CD4-positive, alpha-beta T cell treated with Interleukin-4 for 4 hours (primary cell): ENCODE data around the gene TCF3.
A peak's percentile ranks its signal among the peaks of the same experiment; 100 is the strongest.

Experiments
- DNase-seq: peaks from one replicate; pipeline ENCODE4 v3.0.0-alpha.2; 2020

TCF3 gene

GRCh38 chr19:1609103-1609396 lies 43.4 kb downstream of the TCF3 start:
- DNase-seq: peak; percentile 18

DNA sequence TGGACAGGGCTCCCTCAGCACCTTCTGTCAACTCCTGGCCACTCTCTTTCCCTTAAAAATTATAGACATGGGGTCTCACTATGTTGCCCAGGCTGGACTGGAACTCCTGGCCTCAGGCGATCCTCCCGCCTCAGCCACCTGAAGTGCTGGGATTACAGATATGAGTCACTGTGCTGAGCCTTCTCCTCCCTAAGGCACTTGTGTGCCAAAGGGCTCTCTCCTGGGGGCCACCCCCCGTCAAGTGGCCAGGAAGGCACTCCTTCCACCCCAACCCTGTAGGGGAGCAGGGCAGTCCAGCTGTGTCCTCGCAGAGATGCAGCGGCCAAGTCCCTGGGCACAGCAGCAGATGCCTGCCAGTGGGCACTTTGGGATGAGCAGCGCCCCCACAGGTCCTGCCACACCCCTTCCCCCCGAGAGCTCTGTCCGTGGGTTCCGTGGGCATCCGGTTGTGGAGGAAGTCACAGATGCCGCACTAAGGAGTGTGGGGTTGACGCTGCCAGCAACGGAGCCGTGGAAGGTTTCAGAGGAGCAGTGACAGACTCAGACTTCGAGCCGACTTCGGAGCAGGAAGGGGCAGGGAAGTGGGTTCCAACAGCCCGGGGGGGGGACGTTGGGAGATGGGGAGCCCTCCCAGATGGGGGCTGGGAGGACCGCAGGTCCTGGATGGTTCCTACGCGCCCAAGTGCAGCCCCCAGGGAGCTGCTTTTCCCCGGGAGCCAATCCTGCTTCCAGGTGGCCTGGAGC lies 43.9 kb downstream of the TCF3 start:
- DNase-seq: peak; percentile 29

- DNase-seq: no peak
Observed at GRCh38 chr19:1606138-1606651, 46.2 kb downstream of the TCF3 start.

DNA sequence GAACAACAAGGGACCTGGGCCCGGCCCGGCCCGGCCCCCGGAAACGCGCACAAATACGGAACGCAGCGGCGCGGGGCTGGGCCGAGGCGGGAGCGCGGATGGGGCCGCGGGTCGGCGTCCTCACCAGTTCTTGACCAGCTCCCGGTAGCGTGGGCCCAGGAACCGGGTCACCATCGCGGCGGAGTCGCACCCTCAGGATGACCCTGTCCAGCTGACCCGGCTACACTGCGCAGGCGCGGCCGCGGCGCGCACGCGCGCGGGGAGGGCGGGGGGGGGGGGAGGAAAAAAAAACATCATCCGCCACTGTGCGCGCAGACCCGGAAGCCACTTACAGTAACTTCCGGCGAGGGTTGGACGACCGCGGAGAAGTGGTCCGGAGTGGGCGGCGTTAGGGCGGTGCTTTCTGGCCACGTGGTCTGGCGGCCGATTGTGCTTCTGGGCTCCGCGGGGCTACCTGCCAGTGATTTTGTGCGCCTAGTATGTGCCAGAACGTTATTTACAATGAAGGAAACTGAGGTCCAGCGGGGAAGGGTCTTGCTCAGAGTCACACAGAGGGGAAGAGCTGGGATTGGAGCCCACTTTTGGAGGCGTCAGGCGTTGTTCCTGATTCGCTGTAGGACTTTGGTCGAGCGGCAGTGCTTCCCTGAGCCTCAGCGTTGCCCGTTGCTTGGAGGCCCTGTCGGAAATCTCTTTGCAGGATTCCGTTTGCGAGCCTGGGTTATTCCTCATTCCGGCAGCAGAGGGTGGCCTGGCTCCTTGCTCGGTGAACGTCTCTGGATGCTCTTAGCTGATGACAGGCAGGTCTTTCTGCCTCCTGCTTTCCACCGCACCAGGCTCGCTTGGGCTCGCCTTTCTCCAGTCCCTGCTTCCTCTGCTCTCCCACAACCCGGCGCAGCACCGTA lies 46.9 kb downstream of the TCF3 start, which contains the start of gene UQCR11:
Gene UQCR11 (minus strand): TSS at position 227 of the 902 bp plus-strand sequence. CDS start 53 bp downstream, at position 174.
- DNase-seq: peak; percentile 93

DNA sequence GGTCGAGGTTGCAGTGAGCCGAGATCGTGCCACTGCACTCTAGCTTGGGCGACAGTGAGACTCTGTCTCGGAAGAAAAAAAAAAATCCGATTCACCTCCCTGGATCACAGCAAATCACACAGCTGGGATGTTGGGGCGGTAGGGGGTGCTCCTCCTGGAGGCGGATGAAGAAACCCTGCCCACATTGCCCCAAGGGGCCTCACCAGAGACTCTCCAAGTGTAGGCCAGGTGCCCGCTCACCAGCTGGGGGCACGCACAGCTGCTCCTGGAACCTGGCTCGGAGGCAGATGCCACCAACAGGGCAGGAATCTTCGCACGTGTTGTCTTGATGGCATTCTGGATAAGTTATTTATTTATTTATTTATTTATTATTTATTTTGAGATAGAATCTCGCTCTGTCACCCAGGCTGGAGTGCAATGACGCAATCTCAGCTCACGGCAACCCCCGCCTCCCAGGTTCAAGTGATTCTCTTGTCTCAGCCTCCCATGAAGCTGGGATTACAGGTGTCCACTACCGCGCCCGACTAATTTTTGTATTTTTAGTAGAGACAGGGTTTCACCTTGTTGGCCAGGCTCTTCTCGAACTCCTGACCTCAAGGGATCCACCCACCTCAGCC lies 50.2 kb downstream of the TCF3 start:
- DNase-seq: no peak

GRCh38 chr19:1601613-1602064 lies 50.8 kb downstream of the TCF3 start:
- DNase-seq: no peak

DNA sequence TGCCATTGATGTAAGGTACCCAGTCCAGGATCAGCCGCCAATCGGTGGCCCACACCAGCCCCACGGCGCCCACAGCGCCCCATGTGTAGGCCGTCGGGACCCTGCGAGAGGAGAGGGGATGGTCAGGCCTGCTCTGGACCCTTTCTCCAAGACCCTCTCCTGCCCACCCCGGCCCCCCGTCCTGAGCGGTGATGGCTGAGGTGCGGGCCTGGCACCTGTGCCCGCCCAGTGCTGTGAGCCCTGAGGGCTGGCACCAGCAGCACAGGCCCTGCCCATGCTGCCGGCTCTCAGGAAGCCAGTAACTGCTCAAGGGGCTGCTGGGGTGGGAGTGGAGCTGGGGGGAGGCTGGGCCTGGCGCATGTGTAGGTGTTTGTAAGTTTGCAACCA lies 53.0 kb downstream of the TCF3 start:
- no peak for DNase-seq

DNA sequence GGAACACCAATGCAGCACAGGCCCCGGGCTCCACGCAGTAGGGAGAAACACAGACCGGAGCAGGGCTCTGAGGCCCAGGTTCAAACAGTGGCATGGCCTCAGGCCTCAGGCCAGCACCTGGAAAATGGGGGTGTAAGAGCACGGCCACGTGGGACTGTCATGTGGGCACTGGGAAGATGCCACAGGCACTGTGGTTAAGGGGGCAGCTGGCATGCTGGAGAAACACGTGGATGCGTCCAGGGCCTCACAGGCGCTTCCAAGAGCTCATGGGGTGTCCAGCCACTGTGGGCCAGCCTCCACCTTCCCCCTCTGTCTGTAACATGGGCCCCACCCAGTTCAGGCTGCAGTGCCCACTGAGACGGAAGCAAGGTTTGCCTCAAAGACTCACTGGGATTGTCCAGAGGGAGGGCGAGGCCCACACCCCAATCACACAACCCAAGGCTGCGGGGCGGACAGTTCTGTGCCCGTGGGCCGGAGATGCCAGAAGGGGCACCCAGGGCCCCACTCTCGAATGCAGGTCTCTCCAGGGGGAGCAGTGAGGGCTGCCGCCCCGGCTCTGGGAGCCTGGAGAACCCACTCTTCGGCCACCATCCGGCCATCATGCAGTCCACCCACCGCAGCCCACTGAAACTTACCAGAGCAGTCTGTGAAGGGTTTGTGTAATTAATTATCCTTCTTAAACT lies 53.5 kb downstream of the TCF3 start:
- no peak for DNase-seq

GRCh38 chr19:1593501-1593772 lies 59.0 kb downstream of the TCF3 start:
- no peak for DNase-seq

DNA sequence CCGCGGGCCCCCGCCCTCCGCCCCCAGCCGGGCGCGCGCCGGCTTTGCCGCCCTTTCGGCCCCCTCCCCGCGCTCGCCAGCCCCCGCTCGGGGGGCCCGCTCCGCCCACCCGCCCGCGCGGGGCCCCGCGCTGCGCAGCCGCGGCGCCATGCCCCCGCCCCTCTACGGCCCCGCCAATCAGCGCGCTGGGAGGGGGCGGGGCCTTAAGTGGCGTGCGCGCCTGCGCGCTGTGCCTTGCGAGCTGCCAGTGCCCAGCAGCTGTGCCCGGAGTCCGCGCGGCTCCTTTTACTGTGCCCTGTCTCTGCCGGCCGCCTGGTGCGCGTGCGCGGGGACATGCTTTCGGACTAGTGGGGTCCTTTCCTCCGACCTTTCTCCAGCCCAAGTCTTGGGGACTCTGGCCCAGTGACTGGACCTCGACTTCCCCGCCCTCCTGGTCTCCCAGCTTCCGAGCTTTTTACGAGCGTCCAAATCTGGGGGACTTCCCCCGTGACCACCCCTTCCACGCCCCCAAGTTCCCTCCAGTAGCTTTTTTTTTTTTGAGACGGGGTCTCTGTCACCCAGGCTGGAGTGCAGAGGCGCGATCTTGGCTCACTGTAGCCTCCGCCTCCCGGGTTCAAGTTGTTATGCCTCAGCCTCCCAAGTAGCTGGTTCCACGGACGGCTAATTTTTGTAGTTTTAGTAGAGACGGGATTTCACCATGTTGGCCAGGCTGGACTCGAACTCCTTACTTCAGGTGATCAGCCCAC lies 59.5 kb downstream of the TCF3 start, which contains the start of gene MBD3:
Gene MBD3 (minus strand): TSS at position 111 of the 746 bp plus-strand sequence. CDS start 234 bp downstream, outside the sequence.
- peak; percentile 83 for DNase-seq

GRCh38 chr19:1592024-1592754 lies 60.2 kb downstream of the TCF3 start:
- peak; percentile 80 for DNase-seq

DNA sequence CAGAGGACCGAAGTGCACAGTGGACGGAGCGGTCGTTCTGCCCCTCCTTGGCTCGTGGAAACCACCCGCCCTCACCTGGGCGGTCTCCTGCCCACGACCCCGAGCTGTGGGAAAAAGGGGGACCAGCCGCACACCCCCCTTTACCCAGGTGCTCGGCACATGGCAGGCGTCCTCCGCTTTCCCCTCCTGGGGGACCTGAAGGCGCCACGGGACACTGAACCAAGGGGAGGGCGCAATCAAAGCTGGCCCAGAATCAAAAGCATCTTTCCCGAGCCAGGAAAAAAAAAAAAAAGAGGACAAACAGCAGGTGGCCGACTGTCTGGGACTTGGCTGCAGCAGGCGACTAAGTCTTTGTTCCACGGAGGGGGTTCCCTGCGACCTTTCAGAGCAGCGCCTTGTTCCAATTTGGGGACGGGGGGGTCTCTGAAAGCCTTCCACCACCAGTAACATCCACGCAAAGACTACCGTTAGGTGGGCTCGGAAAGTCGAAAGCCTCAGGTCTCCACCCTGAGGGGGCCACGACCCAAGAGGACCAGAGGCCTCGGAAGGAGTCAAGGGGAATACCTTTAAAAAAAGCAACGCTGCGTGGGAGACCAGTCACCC lies 60.9 kb downstream of the TCF3 start:
- DNase-seq: no peak

DNA sequence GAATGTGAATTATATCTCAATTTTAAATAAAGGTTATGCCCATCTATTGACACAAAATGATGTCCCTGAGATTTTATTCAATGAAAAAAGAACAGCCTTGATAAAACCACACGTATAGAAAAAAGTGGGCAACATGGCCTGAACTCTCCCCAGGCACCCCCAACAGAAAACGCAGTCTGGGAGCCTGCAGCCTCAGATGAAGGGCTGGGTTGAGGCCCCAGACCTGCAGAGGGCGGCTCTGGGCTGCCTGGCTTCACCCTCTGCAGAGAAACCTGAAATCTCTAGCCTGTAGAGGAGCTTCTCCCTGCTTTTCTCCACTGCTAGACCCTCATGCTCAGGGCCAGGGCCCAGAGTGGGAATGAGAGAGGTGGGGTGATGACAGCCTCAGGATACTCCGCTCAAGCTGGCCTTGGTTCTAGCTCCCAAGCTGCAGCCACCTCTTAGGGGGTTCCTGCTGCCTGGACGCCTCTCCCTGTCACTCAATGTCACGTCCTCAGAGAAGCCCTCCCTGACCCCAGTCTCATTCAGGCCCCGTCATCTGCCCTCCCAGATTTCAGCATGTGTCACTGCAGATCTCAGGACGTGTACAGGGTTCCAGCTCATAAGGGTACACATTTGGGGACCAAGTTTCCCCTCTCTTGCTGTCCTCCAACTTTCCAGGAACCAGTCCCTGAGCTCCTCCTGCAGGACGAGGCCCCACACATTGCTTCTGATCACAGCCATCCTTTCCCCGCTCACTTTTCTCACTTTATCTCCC lies 61.6 kb downstream of the TCF3 start:
- DNase-seq: no peak

- no peak for DNase-seq
Observed at GRCh38 chr19:1587872-1588271, 64.5 kb downstream of the TCF3 start.

DNA sequence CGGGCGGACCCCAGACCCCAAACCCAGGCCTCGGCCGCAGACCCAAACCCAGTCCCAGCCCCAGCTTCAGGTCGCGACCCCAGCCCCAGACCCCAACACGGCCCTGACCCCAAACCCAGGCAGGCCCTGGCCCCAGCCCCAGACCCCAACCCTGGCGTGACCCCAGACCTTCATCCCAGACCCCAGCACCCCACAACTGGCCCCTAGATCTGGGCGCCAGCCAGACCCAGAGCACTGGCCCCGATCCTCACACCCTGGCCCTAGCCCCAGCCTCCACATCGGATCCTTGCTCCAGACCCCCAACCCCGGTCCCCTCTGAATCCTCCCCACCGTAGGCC lies 67.2 kb downstream of the TCF3 start:
- no peak for DNase-seq

DNA sequence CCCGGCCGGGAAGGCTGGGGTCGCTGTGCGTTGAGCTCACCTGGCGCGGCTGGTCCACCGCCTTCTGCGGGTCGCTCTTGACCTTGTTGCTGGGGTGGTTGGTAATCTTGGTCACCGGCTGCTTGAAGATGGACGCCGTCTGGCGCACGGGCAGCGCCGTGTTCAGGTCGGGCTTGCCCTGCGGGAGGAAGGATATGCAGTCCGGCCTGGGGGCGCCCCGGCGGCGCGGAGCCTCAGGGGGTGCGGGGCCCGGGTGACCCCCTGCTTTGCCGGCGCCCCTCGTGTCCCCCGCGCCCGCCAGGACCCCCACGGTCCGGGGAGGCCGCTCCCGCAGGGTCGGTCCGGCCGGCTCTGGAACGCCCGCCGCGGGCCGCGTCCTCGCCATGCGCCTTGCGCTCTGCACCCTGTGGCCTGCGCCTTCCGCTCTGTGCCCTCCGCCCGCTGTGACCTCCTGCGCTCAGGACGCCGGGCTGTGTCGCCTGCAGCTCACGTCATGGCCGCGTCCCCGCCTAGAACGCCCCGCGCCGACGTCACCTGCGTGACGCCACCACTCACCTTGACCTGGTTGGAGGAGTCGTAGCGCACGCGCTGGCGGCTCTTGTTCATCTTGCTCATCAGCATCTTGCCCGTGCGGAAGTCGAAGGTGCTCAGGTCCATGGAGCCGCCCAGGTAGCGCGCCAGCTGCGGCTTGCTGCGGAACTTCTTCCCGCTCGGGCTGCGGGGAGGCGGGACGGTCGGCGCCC lies 67.7 kb downstream of the TCF3 start:
- DNase-seq: no peak

DNA sequence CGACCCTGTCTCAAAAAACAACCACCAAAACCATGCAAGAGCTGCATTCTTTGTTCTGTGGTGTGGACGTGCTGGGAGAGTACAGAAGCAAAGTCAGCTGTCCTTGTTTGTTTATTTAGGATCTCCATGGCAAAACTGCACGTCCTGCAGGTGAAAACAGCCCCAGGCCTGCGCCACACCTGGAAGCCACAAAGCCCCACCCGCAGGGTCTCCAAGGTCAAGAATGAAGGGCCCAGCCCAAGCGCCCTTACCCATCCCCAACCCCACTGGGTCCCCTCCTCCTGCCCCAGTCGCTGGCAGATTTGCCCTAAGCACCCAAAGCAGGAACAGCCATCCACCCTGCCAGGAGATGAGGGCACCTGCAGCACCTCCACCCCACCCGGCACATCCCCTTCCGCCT lies 70.2 kb downstream of the TCF3 start:
- no peak for DNase-seq

GRCh38 chr19:1580957-1581356 lies 71.5 kb downstream of the TCF3 start:
- no peak for DNase-seq

- no peak for DNase-seq
Observed at GRCh38 chr19:1580382-1580781, 72.0 kb downstream of the TCF3 start.

GRCh38 chr19:1579222-1579621 lies 73.2 kb downstream of the TCF3 start:
- DNase-seq: no peak
